LNCAP (cell line): Measurements from ENCODE around the gene LMAN1.

Source experiments
- CTCF ChIP-seq: fragments of 450-650 bp; IDR thresholded peaks from 2 replicates; pipeline ENCODE4 v1.5.1; 2017; ENCODE audit warnings: mild to moderate bottlenecking

The LMAN1 gene

GRCh38 chr18:59303006-59303405, 56.1 kb downstream of the LMAN1 start:
- TF ChIP-seq CTCF: no peak

- no peak for TF ChIP-seq CTCF
Measured at GRCh38 chr18:59301929-59302328, 57.1 kb downstream of the LMAN1 start.

GRCh38 chr18:59300676-59301285, 58.3 kb downstream of the LMAN1 start:
- TF ChIP-seq CTCF: no peak

- TF ChIP-seq CTCF: no peak
Measured at GRCh38 chr18:59298871-59299270, 60.2 kb downstream of the LMAN1 start.

- no peak for TF ChIP-seq CTCF
Measured at GRCh38 chr18:59293317-59293716, 65.7 kb downstream of the LMAN1 start.

- TF ChIP-seq CTCF: no peak
Measured at GRCh38 chr18:59286341-59286740, 72.7 kb downstream of the LMAN1 start.

- TF ChIP-seq CTCF: no peak
Measured at GRCh38 chr18:59282341-59282740, 76.7 kb downstream of the LMAN1 start.

- TF ChIP-seq CTCF: no peak
Measured at GRCh38 chr18:59279722-59280121, 79.3 kb downstream of the LMAN1 start.
